ENCODE measurements around the gene PDZD2.

PDZD2 gene

DNA sequence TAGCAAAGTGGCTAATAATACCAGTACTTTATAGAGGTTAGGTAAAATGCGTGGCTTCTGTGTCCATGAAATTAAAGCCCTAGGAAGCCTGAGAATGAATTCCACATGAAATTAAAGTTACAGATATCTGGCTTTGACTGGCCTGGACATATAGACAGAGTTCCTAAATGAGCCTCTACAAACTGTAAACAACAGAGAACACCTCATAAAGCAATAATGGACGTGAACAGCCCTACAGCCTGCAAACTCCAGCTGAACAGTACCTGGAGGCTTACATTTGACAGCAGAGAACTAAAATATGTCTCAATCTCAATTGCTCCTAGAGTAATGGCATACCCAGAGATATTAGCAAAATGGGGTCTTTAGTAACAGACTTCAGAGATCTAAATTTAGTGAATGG is 506.4 kb downstream of the PDZD2 start:
- peaks cover 11% of the 10 kb centered on the region for H4K20me1 ChIP-seq (ENCODE audit: control insufficient read depth, insufficient read depth, low read depth, low read length)
- no peaks in the 10 kb centered on the region for H3K9me3 ChIP-seq (ENCODE audit: control insufficient read depth, insufficient read depth, low read length)
- peaks cover 75% of the 10 kb centered on the region for H3K79me2 ChIP-seq (ENCODE audit: control insufficient read depth, low read length)
- H3K4me1 ChIP-seq (ENCODE audit: control insufficient read depth, low read length): no peaks in the 10 kb centered on the region
- peaks cover 18% of the 10 kb centered on the region for H3K36me3 ChIP-seq (ENCODE audit: control insufficient read depth, low read length)
- no peak overlapping the region for H3K27ac ChIP-seq (ENCODE audit: low read depth, low read length)
- no peaks in the 10 kb centered on the region for H3F3A ChIP-seq (ENCODE audit: control insufficient read depth, insufficient read depth)
- no peak overlapping the region for H3K4me3 ChIP-seq (ENCODE audit: low read length)
- no peak for TF ChIP-seq EZH2phosphoT487 (IDR thresholded peaks at IDR 0.05; ENCODE audit: borderline replicate concordance, low read length)
- no peak for TF ChIP-seq CTCF (IDR thresholded peaks at IDR 0.05; ENCODE audit: low read depth, low read length, poor library complexity, severe bottlenecking)
- no peaks in the 10 kb centered on the region for H3K27me3 ChIP-seq (ENCODE audit: control insufficient read depth, low read length)
- no peaks in the 10 kb centered on the region for H3K9me2 ChIP-seq (replicated peaks; ENCODE audit: control insufficient read depth, low read length)
- H3K4me2 ChIP-seq (ENCODE audit: low read length): no peak overlapping the region

GRCh38 chr5:32147236-32147635 is 508.3 kb downstream of the PDZD2 start:
- Histone ChIP-seq H3K27me3 (ENCODE audit: control insufficient read depth, low read length) (no peaks in the 10 kb centered on the region), H3K79me2 (ENCODE audit: control insufficient read depth, low read length) (peaks cover 88% of the 10 kb centered on the region), H3F3A (ENCODE audit: control insufficient read depth, insufficient read depth) (no peaks in the 10 kb centered on the region), H3K4me1 (ENCODE audit: control insufficient read depth, low read length) (no peaks in the 10 kb centered on the region), H3K36me3 (ENCODE audit: control insufficient read depth, low read length) (peaks cover 22% of the 10 kb centered on the region), H3K9me3 (ENCODE audit: control insufficient read depth, insufficient read depth, low read length) (no peaks in the 10 kb centered on the region), H3K4me2 (ENCODE audit: low read length) (no peak overlapping the region), H4K20me1 (ENCODE audit: control insufficient read depth, insufficient read depth, low read depth, low read length) (peaks cover 11% of the 10 kb centered on the region), H3K27ac (ENCODE audit: low read depth, low read length) (no peak overlapping the region), H3K9me2 (replicated peaks; ENCODE audit: control insufficient read depth, low read length) (no peaks in the 10 kb centered on the region), H3K4me3 (ENCODE audit: low read length) (no peak overlapping the region)
- TF ChIP-seq CTCF (IDR thresholded peaks at IDR 0.05; ENCODE audit: low read depth, low read length, poor library complexity, severe bottlenecking) (no peak), EZH2phosphoT487 (IDR thresholded peaks at IDR 0.05; ENCODE audit: borderline replicate concordance, low read length) (no peak)

DNA sequence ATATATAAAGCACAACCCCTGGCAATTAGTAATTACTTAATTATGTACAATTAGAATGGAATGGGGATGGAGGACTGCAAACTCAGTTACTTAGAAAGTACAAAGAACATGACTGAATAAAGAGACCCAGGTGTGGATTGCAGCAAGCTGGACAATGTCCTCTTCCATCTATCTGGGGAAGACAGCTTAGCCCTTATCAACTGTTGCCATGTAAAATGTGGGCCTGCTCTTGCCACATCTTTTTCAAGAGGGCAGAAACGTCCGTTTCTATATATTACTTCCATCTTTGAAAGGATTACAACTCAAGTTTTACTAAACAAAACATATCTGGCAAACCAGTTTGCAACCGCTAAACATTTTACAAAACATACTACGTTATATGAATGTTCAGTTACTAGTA is 509.0 kb downstream of the PDZD2 start:
- Histone ChIP-seq H3F3A (ENCODE audit: control insufficient read depth, insufficient read depth) (no peaks in the 10 kb centered on the region; the same call in 1 of the 2 replicates), H3K4me1 (ENCODE audit: control insufficient read depth, low read length) (no peaks in the 10 kb centered on the region), H3K4me2 (ENCODE audit: low read length) (no peak overlapping the region), H3K36me3 (ENCODE audit: control insufficient read depth, low read length) (peaks cover 23% of the 10 kb centered on the region), H3K27me3 (ENCODE audit: control insufficient read depth, low read length) (no peaks in the 10 kb centered on the region), H3K4me3 (ENCODE audit: low read length) (no peak overlapping the region), H3K9me3 (ENCODE audit: control insufficient read depth, insufficient read depth, low read length) (no peaks in the 10 kb centered on the region), H3K9me2 (replicated peaks; ENCODE audit: control insufficient read depth, low read length) (no peaks in the 10 kb centered on the region), H3K79me2 (ENCODE audit: control insufficient read depth, low read length) (peaks cover 96% of the 10 kb centered on the region), H3K27ac (ENCODE audit: low read depth, low read length) (no peak overlapping the region), H4K20me1 (ENCODE audit: control insufficient read depth, insufficient read depth, low read depth, low read length) (peaks cover 12% of the 10 kb centered on the region)
- TF ChIP-seq EZH2phosphoT487 (IDR thresholded peaks at IDR 0.05; ENCODE audit: borderline replicate concordance, low read length): no peak
- no peak for TF ChIP-seq CTCF (IDR thresholded peaks at IDR 0.05; ENCODE audit: low read depth, low read length, poor library complexity, severe bottlenecking)

All from DOHH2 (cell line).